Stimulated activated CD8-positive, alpha-beta memory T cell treated with anti-CD3 and anti-CD28 coated beads, Interleukin-2, amount 100 ng/mL, for 48 hours (primary cell): Measurements from ENCODE around the gene AKAP6.

Experiments used
- DNase-seq, 2 donors: peaks; one replicate each; pipeline ENCODE4 v3.0.0-alpha.2; 2020; ENCODE audit warnings: low read depth in 2 of 2

Gene AKAP6

DNA sequence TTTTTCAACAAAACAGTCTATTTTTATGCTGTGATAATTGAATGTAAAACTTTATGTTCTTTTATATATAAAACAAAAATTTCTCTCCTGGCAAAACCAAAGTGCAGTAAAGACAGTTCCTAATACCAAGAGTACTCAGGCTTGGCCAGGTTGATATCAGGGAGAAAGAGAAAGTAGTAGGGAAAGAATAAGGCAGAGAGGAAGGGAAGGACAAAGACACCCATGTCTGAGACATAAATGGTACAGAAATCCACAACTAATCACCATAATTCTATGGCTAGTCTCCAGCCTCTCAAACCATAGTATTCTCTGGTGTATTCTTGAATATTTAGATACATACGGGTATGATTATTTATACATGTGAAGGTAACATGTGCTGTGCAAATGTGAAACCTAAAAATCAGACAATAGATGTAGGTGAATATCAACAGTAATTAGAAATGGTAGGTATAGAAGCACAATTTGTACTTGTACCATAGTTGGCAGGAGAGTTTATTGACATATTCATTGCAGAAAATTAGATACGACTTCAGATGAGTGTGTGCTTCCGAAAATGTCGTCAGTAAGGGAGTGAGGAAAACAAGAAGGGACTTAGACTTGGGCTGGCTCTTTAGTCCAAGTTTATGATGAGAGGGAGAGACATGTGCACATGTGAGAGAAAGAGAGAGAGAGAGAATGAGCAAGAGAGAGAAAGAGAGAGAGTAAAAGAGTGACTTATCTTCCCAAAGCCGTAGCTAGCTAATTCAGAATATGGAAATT lies 378.8 kb downstream of the AKAP6 start:
- DNase-seq, result no peak

DNA sequence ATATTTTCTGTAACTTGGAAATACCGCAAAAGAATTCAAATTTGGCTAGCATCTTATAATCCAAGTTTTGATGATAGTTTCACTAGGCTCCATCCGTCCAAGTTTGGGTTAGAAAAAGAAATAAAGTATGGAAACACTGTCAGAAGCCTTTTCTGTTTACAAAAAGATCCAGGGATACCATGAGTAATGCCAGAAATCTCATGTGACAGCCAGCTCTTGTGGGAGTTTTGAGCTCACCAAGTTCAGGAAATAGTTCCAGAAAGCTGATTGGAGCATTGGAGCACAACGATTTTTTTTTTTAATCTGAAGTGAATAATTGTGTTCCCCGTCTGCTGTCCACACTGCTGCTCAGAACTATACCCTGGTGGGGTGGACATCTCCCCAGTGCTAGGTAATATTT lies 379.9 kb downstream of the AKAP6 start:
- no peak for DNase-seq

DNA sequence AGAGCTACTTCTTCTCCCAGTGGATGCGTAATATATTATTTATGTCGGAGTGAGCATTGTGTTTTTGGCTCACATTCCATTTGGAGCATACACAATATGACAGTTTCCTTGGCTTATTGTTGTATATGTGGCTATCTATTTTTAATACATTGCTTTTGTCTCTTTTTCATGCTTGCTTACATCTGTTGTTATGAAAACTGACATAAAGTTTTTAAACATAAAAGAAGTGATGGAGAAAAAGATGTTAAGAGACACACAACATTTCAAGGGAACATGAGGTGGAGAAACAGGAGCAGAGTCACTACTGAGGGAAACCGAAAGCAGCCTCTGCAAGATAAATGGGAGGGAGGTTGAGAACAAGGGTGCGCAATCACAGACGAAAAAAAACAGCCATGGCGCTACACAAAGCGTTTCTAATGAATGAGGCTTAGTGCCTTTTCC lies 381.2 kb downstream of the AKAP6 start:
- no peak for DNase-seq

DNA sequence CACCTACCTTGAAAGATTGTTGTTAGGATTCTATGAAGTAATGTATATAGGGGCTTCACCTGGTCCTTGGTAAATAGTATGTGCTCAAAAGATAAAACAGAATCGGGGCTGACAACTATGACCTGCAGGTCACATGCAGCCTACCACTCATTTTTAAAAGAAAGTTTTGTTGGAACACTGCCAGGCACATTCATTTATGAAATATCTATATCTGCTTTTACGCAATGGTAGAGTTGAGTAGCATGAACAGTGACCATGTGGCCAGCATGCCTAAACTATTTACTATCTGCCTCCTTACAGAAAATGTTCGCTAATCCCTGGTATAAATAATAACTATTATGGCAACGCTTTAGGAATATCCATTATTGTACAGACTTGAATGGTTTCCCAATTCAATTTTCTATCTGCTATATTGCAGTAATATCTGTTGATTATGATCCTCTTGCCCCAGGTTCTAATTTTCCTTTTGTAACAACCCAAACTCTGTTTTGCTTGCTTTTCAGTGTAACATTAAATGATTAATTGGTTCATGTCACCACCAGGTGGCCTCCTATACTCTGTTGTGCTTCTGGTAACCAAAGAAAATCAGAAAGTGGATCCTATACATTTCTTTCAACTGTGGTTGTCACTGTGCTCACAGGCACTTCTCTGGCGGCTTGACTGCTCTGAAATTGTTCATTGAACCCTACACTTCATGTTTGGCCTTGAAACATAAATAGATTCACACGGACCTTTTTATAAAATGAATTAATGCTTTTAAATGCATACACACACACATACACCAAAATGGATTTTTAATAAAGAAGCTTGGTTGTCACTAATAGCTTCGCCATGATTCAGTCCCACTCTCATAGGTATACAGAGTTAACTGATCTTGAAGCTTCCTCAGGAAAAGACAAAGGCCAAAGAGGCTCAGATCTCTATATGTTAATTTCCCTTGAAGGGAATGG lies 381.9 kb downstream of the AKAP6 start:
- DNase-seq, result no peak

DNA sequence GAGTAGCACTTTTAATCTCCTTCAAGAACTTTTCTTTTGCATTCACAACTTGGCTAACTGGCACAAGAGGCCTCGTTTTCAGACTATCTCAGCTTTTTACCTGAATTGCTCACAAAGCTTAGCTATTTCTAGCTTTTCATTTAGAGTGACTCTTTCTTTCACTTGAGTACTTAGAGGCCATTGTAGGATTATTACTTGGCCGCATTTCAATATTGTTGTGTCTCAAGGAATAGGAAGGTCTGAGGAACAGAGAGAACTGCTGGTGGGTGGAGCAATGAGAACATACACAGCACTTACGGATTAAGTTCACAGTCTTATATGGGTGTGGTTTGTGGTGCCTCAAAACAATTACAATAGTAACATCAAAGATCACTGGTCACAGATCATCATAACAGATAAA lies 384.8 kb downstream of the AKAP6 start:
- no peak for DNase-seq

DNA sequence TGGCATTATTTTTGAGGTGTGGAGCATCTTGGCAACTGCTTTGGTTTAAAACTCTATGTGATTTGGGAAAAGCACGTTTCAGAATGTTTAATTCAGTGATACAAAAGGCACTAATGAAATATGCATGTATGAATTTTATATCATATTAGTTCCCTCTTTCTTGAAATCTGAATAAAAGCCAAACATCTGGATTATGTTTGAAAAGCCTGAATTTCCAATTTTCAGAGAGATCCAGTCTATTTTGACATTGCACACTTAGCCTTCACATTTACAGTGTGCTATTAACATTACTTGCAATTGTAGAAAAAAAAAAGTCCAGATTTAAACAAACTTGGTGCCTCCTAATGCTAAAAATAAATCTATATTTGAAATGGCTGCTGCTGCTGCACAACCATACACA lies 390.5 kb downstream of the AKAP6 start:
- no peak for DNase-seq

DNA sequence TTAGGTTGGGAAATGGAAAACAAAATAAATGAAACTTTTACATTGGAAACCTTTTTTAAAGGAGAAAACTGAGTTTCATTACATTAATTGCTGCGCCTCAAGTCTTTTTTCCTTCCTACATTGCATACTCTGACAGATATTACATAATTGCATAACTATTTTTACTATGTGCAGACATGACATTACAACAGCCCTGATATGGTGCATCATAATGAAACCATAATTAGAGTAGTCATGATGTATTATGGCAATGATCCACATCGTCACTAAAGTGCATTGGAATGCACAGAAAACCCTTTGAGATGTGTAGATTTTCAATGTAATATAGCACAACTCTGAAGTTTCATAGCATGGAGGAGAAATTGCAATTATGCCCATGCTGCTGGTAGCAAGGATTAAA lies 391.8 kb downstream of the AKAP6 start:
- DNase-seq, result no peak

DNA sequence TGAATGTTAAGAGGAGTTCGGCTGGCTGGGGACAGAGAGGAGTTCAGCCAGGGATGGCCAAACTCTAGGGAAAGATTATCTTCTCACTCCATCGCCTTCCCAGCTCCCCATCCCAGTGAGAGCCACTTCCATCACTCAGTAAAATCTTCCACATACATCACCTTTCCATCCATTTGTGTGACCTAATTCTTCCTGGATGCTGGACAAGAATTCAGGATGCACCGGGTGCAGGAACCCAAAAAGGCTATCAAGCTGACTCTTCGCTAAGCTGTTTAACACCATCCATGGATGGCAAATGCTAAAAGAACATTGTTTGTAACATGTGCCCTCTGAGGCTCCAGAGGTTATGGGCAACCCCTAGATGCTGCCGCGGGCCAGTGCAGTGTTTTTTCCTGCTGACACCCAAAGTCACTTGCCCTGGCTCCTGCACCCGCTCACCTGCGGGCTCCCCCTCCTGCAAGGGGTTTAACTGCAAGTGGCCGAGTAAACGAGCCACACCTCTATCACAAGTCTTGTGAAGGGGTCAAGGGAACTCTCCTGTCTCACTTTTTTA lies 393.6 kb downstream of the AKAP6 start:
- DNase-seq, result no peak

DNA sequence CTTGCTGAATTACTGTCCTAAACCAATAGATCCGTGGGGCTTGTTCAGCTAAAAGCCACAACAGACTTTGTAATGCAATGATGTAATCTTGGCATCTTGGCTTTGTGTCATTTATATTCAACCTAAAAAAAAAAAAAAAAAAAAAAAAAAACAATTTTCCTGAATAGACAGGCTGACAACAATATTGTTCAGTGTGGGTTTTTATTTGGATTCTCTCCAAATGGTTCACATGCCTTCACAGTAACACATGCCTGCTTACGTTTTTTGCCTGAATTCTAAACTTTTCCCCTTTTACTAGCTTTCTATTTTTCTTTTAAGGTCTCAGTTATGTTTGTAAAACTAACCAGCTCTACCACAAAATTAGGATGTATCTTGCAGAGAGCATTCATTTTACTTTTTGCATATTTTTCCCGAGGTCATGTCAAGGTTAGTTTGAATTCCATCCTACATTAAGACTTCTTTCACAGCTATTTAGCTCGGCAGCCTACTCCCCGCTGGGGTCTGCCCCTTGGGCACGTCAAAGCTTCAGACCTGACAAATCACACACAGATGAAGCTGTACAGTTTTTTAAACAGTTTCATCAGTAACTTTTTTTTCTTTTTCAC lies 395.9 kb downstream of the AKAP6 start:
- DNase-seq, result no peak

DNA sequence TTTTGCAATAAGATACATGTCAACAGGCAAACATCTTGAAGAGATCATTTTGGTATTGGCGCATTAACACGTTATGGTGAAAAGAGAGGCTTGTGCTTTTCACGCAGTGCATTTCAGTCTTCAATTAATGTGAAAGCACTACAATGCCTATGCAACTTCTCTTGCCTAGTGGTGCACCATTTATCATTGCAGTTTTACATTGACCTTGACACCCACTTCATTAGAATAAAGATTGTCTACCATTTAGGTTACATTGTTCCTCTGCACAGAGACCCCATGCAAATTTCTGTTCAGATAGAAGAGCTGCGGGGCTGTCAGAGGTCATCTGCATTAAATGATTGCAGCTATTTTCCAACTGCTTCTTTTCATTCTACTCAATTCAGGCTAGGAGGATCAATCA lies 397.4 kb downstream of the AKAP6 start:
- no peak for DNase-seq

DNA sequence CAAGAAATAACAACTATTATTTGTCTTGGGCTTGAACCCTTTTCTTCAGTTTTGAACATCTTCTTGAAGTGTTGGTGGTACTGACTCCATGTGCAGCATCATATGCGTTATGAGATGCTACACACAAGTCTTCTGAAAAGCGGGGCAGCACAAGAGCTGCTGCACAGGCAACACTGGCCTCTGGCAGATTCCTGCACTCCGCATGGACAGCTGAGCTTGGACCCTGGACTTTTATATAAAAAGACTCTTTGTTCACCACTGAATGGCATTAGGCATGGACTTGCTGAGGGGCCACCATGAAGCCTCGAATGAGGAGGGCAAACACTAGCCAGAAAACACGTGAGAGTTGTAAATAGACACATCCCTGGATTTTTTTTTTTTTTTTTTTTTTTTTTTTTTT lies 398.7 kb downstream of the AKAP6 start:
- no peak for DNase-seq

DNA sequence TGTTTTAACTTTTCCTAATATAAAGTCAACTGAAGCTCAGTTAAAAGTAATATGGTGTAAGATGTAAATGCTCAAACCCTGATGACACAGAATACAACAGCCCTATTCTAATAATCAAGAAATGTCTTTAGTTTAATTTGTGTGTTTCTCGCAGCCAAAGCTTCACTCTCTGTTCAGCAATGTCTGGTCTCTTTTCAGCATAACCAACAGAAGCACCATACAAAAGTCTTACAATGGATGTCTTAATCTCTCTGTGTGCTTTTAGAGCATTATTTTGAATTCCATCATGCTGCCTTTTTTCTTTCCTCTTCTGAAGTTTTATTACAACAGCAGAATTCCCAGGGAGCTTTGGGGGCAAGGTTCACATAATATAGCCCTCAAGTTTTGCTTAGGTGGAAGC lies 399.4 kb downstream of the AKAP6 start:
- DNase-seq, result no peak

DNA sequence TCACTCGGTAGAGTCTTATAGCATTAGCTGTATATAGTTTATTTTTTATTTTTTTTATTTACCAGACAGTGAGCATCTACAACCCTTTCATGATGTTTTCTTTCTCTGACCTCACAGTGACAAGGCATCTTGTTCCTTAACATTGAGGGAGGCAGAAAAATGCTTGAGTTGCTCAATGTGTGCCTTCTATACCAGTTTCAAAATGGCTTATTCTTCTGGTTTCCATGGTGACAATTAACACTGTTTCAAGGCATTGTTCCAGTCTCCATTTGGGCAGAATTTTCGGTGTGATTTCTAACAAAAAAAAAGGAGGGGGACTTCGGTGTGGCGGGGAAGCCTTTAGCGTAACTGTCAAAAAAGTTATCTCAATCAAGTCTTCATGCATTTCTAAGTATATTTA lies 399.9 kb downstream of the AKAP6 start:
- DNase-seq, result no peak

DNA sequence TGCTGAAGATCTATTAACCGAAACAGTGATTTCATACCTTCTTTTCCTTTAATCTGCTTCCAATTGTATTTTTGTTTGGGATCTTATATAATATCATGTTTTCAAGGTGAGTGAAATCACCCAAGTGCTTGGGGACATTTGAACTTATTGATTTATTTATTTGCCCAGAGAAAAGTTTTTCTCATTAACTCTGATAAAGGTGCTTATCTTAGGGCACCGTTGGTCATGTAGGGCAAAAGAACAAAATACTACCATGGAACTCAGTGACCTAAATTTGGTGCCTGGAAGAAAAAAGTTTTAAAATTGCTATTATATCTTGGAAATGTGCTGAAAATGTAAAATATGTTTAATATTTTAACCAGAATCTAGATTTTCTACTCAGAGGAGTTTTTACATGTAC lies 402.2 kb downstream of the AKAP6 start:
- DNase-seq, result no peak

DNA sequence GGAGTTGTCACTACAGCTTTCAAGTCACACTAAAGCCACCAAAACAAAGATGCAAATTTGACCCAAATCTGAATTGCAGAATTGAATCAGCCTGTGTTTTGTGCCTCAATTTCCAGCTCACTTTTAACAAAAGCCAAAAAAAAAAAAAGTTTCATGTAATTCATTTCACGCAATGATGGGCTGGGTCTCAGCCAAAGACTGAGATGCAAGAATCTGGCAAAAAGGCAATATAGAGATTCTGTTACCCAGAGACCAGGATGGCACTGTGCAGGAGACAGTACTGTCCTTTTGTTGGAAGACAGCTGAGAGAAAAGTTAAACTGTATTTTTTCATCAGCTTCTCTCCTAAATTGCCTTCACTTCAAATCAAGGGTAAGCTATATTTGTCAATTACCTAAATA lies 403.9 kb downstream of the AKAP6 start:
- DNase-seq, result no peak

DNA sequence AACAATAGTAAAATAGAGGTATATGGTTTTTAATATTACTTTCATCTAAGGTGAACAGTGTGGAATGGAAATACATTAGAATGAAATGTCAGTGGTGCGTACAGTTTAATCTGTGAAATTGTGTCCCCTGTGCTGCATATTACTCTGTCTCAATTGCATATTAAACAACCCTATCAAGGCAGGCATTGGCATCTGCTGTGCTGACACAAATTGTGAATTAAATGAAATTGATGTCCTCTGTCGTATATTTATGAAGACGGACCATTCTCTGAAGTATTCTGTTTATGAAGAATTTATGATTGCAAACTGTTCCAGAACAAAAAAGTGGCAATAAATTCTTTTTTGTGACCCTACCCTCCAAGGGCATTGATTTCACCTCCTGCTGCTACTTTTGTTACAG lies 405.2 kb downstream of the AKAP6 start:
- no peak for DNase-seq

DNA sequence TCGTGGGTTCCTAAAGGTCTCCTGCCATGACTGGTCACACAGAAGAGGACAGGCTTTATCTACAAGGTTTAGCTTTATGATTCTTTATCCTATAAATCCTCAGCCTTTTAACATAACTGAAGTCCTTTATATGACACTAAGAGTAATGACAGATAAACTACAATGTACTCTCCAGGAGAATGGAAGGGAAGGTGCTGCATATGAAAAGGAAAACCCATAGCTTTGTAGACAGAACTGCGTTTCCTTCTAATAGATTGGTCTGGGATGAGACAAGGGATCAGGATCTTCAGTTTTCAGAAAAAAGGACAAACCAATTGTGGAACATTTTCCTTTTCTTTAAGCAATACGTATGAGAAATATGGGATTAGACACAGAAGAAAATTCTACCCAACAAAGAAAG lies 408.5 kb downstream of the AKAP6 start:
- DNase-seq, result no peak

DNA sequence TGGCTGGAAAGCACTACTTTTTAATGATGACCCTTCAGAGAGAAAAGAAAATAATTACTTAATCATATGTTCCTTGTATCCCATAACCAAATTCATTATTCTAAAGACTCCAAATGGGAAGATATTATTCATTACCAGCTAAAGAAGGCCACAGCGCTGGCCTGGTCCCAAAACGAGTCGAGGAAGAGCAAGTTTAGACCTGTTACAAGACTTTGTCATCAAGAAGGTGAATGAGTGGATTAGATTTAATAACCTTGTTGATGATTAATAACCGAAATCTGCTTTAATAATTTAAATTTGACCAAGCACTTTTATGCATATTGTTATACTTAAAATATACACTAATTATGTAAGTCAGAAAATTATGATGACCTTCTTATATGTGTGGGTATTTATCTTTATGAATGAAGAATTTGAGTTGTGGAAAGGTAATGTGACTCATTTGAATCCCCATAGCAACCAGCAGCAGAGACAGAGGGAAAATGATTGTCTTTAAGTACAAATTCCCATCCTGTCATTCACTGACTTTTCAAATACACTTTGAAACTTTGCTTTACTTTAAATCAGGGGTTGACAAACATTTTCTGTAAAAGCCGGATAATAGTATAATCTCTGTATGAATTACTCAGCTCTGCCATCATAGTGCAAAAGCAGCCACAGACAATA lies 409.2 kb downstream of the AKAP6 start:
- no peak for DNase-seq

DNA sequence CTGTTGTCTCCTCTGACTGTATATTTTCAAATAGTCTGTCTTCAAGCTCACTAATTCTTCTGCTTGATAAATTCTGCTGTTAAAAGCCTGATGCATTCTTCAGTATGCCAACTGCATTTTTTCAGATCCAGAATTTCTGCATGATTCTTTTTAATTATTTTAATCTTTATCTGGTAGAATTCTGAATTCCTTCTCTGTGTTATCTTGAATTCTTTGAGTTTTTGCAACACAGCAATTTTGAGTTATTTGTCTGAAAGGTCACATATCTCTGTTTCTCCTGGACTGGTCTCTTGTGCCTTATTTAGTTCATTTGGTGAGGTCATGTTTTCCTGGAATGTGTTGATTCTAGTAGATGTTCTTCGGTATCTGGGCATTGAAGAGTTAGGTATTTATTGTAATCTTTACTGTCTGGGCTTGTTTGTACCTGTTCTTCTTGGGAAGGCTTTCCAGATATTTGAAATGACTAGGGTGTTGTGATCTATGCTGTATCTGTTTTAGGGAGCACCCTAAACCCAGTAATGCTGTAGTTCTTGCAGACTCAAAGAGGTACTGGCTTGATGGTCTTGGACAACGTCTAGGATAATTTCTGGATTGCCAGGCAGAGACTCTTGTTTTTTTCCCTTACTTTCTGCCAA lies 415.8 kb downstream of the AKAP6 start:
- DNase-seq, result no peak

DNA sequence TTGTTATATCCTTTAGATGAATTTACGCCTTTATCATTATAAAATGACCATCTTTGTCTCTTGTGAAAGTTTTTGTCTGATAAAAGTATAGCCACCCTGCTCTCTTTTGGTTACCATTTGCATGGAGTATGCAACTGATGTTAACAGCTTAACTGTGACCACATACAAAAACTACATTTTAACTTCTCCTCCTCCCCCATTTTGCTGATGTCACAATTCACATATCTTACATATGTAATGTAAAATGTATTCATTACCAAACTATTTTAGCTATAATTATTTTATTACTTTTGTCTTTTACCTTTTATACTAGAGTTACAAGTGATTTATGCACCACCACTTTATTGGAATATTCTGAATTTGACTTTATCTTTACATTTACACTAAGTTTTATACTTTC lies 425.1 kb downstream of the AKAP6 start:
- DNase-seq, result no peak

DNA sequence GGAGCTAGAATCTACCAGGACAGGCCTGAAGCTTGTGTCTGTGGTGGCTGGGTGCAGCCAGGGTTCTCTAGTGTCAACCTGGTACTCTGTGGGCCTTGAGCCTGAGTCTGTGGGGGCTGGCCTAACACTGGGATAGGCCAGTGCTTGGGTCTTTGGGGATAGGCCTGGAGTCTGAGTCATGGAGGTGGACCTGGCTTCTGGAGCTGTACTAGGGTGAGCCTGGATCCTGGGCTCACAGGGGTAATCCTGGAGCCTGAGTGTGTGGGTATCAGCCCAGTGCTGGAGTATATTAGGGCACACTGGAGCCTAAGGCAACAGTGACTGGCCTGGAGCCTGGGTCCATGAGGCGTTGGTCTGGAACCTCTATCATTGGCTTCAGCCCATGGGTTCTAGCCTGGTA lies 427.1 kb downstream of the AKAP6 start:
- DNase-seq, result no peak
